HG02938 (cell line): ENCODE measurements around the gene EXT2.

ENCODE experiments used
- ATAC-seq: cut with Tn5 transposase; IDR thresholded peaks from one replicate; pipeline ENCODE4 v1.9.1; 2021; ENCODE audit warnings: mild to moderate bottlenecking, moderate library complexity; ENCODE audit not compliant: unreplicated experiment

The EXT2 gene

DNA sequence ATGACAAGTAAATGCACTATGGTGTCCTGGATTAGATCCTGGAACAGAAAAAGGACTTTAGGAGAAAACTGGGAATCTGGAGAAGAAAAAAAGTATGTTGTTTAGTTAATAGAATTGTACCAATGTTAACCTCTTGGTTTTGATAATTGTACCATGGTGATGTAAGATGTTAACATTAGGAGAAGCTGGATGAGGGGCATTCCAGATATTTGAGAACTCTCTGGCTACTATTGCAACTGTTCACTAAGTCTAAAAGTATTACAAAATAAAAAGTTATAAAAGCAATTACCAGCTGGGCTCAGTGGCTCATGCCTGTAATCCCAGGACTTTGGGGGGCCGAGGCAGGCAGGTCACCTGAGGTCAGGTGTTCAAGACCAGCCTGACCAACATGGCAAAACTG, 66.5 kb downstream of the EXT2 start:
- ATAC-seq = no peak

DNA sequence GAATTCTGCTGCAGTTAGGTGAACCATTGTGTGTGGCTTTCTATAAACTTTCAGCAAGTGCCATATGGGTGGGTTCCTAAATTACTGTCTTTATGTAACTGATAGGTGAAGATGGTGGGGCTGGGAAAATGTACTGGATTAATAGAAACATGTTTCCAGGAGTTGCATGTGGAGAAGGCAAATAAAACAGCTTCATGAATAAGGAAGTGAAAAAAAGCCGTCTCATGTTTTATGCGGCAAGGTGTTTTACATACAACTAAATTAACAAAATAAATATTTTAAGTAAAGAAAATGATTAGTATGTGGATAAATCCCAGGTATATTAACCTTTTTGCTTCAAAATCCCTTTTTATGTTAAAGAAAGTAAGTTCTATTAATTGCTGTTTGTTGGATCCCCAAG, 67.2 kb downstream of the EXT2 start:
- no peak for ATAC-seq

DNA sequence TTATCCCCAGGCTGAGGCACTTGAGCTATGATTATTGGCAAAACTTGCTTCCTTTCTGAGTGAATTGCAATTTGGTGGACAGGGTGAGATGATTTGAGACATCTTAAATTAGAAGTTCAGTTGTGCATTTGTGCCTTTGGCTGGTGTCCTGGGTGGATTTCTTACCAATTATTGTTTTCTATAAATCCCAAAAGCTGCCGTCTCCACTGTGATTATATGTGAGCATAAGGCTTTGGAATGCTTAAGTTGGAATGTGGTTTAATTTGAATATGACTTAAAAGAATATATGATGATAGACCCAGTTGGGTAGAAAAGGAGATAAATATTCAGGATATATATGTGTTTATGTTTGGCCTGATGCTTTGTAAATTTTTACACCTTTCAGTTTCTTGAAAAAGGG, 70.0 kb downstream of the EXT2 start:
- no peak for ATAC-seq

DNA sequence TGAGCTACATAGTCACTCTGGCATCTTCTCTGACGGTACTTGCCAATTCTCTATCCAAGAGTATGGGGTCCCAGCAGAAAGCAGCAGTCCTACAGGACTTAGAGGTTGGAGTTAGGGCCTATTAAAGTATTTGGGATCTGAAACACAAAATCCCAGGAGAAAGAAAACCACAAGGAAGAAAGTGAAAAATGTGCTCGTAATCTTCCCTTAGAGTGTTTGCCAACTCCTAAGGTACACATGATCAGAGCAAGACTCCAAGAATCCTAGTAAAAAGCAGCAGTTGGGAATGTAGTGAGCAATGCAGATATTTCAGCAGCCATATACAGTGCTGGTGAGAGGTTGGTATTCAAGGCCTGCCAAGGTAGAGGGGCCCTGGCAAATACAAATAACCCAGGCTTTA, 71.6 kb downstream of the EXT2 start:
- no peak for ATAC-seq

DNA sequence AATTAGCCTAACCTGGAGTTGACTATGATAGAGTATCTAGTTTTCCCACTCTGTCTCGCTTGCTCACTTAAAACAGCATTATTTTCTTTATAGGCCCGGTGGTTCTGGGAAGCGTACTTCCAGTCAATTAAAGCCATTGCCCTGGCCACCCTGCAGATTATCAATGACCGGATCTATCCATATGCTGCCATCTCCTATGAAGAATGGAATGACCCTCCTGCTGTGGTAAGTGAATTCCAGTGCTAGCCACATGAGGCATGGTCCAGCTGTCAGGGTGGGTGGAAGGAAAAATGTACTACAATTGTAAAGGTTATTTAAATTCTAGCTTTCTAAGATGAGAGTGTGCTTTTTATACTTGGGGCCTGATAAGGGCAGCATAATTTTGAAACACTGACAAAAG, 76.0 kb downstream of the EXT2 start:
- no peak for ATAC-seq

DNA sequence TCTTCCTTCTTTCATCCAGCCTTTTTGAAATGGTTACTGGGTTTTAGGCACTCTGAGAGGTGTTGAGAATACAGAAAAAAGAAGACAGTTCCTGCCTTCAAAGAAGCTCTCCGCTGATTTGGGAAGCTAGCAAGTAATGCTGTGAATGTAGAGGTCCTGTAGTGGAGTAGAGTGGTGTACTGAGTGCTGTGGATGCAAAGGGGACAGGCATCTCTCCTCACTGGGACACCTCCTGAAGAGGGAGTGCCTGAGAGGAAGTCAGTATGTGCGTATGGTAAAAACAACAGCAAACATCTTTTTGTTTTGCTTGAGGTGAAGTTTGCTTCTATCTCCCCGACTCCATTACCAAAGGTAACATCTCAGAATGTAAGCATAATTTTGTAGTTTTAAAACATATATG, 77.5 kb downstream of the EXT2 start:
- ATAC-seq = no peak

DNA sequence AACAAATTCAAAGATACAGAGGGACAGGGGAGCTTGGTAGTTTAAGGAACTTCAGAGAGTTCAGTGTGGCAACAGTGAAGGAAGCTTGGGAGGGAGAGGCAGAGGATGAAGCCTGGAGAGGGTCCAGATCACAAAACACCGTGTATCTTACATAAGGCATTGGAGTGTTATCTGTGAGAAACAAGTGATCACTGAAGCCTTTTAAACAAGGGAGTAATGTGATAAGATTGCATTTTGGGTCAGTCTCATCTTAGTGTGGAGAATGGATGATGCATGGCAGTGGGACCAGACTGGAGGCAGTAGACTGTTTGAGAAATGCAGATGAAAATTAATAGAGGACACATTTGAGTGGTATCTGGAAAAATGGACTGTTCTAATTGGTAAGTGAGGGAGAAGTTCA, 79.4 kb downstream of the EXT2 start:
- no peak for ATAC-seq

DNA sequence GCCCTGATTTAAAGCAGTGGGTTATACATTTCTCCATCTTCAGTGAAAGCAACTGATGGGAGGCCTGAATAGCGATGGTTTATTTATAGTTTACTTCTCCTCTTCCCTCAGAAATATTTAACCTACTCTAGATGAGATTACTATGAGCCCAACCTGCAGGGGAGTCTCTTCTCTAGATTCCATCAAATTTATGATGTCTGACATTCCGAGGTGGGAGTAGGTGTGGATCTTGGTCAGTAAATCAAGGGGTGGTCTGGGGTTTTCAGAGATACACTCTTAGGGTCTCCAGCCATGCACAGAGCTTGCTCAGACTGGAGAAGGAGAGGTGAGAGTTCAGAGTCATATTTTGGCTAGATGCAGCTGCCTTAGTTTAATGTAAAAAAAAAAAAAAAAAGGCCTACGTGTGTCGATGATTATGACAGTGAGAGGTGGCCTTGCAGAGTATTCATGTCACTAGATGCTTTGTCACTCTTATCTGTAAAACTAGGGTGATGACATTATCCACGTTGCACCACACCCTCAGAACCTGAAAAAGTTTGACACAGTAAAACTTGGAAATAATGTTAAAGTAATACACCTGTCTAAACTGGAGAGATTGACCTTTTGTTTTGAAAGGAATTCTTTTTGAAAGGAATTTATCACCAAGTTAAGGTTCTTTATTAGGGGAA, 81.2 kb downstream of the EXT2 start:
- no peak for ATAC-seq

DNA sequence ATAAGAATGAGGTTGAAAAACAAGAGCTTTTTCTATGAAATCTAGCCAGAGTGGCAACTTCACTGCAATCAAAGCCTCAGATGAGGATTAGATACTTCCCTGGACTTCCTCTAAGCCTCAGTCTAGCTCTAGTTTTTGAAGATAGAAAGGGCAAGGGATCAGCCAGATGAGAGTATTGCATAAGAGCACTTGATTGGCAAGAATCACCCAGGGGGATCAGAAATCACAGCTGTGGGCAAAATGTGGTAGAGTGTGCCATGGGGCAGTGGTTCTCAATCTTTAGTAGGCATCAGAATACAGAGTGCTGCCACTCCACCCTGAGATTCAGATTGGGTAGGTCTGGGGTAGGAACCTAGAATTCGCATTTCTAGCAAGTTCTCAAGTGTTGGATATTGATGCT, 82.4 kb downstream of the EXT2 start:
- ATAC-seq = no peak

DNA sequence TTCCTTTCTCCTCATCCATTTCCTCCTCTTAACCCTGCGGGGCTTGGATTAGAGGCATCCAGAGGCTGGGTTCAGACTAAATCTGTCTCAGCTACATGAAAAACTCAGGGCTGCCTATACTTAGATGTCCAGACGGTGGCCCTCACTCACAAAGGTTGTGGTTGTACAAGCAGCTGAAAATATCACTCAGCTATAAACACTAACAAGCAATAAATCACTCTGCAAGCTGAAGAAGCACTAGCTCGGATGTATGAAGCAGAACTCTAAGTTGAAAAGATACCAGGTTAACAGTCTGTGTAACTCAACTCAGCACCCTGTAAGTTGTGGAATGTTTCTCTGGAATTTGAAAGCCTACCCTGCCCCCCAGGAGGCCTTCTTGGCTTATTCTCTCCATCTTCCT, 82.9 kb downstream of the EXT2 start:
- no peak for ATAC-seq

DNA sequence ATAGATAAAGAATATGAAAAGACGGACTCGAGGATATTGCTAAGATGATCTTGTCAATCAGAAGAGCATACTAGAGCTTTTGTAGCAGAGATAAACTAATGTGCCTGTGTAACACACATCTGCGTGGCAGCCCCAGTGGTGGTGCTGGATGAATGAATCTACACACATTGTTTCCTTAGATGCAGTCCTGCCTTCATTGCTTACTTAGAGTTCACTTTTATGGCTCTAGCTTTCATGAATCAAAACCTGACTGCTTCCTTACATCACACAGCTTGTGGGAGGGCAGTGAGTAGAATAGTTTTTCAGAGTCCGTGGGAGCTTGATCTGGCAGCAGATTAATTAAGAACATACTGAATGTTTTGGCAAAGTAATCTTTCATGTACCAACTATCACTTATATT, 83.7 kb downstream of the EXT2 start:
- no peak for ATAC-seq

DNA sequence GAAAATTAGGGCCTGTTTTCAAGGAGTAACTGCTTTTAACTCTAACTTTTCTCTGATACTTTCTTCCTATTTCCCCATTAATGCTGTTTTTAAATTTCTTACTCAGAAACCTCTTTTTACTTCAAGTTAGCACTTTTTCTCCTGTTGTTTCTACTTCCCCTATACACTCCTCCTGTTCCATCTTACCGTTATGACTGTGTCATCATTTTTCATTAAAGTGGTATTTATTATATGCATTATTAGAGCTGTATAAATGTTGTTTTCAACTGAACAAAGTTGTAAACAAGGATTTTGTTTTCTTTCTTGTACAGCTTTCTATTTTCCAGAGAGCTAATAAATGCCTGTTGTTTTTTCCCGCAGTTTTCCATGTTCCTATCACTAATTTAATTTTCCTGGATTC, 84.6 kb downstream of the EXT2 start:
- no peak for ATAC-seq

DNA sequence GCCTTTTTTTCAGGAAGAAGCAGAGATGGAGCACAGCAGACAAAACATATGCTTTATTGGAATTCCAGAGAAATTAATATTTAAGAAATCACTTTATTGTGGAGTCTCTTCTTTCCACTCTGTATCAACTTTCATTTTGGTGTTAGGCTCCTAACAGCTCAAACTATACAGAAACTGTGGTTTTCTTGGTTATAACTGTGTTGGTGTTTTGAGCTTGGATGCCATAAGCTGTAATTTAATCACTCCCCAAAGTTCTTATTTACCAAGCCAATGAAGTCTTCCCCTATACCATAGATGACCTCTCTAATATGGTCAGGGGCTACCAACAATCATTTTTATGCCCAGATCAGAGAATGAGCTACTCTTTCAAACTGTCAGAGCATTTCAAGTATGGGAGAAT, 90.0 kb downstream of the EXT2 start:
- no peak for ATAC-seq

DNA sequence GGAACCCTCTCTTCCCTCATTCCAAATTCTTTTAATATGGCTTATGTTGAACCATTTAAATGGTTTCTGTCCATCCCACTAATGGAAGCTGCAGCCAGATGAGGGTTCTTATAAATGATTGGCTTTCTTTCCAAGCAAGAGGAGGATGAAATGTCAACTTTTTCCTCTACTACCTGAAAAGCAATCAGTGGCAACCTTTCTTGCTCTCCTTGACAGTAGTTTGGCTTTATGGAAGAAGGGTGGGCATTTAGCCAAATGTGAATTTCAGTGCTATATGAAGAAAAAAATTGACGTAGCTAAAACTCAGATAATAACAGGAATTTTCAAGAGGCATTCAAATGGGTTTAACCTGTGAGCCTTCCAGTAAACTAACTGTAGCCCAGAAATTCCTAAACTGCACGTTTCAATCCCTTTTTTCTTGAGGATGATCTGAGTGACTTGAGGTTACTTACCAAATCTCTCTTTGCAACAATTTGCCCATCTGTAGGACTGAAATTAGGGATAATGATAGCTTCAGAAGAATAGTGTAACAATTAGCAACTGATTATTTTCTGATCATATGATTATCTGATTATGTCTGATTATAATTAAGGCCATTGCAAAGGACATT, 90.9 kb downstream of the EXT2 start:
- no peak for ATAC-seq

DNA sequence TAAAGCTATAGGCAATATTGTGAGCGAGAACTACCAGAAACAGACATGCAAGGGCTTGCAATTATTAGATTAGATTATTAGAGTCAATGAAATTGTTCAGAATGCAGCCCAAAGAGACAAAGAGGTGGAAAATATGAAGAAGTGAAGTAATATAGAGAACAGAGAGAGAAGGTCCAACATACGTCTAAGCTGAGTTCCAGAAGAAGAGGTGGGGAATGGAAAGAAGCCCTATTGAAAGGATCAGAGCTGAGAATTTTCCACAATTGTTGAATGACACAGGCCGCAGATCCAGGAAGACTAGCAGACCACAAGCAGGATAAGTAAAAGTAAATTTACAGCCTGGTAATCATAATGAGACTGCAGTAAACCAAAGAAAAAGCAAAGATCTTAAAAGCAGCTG, 93.2 kb downstream of the EXT2 start:
- no peak for ATAC-seq

DNA sequence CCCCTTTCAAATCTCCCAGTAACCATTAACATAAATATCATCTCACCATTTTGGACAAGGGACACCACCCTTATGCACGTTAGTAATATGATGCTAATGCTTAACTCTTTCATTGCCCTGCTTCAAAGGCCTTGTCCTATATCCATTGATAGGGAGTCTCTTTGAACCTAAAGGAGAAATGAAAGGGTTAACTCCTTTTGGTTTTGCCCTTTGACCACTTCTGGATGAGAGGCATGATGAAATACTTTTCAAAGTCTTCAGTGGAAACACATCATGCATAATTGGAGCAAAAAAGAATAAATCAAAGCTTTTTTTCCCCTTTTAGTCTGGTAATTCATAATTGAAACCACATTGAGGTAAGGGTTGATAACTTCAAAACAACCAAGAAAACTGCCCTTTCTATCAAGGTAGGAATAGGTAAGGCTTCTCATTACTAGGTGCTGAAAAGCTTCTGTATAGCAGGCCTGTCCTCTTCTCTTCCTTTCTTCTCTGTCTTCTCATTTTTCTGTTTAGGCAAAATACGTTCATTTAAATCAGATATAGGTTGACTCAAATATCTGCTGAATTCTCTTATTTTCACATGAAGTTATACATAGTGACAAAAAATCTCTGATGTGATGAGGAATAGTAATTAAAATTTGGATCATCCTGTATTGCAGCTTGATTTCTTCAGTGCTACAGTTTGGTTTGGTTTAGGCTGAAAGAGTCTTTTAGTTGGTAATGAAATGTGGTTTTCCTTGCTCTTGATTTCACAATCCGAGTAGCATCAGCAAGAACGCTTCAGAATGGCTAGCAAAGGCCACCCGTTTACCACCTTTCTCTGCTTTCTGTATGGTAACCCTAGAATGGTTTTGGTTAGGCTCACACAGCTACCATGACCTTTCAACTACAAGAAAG, 94.8 kb downstream of the EXT2 start:
- no peak for ATAC-seq

DNA sequence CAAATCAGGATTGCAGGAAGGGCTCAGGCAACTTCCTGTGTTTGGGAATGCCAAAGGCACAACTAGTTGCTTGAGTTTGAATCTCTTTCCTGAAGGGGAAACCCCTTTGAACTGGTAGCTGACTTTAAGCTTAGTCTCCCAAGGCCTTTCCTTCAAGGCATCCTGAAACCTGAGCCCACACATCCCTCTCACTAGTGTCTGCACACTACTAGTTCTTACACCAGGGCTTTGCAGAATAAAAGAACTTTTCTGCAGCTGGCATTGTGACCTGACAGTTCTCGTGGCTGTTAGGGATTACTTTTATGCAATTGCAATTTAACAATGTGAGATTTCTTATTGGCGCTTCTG, 95.4 kb downstream of the EXT2 start:
- no peak for ATAC-seq

DNA sequence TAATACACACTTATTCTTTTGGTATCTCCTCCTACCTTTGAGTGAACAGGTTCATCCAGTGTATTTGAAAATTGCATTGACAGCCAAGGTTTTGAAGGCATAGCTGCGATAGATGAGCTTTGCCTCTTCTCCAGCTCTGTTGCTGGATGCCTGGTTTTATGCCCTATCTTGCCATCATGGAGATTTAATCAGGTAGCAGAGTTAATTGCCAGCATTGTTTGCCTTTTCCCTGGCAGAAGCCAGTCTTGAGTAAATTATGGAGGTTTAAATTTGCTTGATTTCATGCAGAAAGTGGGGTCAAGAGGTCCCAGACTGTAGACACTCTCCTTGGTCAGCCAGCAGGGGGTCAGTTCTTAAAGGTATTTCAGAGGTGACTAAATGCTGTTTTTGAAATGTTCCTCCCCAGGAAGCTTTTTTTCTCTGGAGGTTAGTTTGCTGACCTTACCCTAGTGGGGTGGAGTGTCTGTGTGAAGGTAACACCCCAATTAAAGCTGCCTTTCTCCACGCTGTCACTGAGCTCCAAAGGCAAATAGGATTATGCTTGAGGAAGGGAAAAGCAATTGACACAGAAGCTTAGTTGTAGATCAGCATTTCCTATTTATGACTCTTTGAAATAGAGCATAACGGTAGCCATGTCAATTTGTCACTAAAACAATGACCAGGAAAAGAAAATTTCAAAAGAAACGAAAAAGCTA, 96.0 kb downstream of the EXT2 start:
- ATAC-seq = no peak

DNA sequence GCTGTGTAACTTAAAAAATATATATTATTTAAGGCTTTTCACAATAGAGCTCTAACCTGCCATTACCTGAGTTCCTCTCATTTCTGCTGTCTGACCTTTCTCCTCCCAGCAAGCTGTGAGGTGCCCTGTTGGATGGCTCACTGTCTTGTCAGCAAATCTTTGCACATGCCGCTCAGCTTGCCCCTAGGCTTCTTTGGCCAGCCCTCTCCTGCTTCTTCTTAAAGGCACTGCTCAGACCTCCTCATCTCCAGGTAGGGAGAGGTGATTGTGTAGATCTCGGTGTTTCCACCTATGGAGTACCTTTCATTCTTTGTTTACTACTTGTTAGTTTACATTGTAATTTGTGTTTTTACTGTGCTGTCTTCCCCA, 96.5 kb downstream of the EXT2 start:
- no peak for ATAC-seq

DNA sequence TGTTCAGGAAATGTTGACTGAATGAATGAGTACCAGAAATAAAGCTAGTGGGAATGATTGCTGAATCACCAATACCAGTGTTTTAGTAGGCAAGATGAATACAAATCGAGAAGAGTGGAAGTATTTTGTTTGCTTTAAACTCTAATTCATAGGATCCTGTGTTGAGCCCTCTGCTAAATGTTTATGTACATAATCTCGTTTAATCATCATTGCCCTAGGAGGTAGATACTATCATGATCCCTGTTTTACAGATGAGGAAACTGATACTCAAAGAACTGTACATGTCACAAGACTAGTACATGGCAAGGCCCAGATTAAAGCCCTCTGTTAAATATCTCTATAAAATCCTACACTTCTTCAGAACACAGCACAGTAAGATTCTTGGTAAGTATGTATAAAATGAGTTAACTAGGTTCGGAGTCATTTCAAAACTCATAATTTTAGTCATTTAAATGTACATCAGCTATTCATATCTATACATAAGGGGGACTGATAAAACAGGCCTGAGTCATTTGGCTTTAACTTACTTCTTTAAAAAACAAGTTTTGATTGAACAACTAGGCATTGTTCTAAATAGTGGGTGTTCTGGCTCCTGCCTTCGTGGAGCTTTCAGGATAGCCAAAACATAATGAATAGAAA, 97.1 kb downstream of the EXT2 start:
- no peak for ATAC-seq

DNA sequence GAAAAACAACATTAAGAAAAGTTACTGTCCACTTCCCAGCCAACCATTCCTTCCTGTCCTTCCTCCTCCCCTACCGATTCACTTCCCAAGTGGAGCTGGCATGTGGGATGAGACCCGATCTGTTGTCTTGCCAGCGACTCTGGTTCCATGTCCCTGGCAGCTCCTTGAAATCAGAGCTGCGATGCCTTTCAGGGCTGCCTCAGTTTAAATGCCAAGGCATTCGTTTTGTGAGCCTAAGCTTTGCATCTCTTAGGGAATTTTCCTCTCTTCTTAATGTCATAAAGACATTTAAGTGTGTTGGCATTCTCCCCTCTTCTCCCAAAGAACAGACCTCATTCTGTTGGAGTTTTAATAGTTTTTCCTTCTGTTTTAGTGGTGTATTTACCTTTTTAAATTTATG, 98.4 kb downstream of the EXT2 start:
- no peak for ATAC-seq
